Measurements from ENCODE around the gene CEP170.

DNA sequence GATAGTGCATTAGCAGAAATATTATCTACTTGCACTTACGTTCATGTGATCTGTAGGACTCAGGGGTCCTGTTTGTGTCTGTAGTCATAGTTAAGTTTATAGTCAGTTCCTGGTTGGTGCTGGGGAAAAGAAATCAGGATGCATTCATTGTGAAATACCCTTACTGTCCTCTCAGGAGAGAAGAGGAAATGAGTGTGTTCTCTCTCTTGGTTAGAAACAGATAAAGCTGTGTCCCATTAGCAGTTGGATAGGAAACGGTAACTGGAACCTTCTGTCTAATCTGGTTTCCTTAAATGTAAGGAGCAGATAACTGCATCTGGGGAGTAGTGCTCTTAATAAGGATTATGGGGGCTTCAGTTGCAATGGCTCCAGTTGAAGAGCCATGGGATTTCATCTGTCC, 9.6 kb upstream of the CEP170 start:
- TF ChIP-seq, protein P1, sequence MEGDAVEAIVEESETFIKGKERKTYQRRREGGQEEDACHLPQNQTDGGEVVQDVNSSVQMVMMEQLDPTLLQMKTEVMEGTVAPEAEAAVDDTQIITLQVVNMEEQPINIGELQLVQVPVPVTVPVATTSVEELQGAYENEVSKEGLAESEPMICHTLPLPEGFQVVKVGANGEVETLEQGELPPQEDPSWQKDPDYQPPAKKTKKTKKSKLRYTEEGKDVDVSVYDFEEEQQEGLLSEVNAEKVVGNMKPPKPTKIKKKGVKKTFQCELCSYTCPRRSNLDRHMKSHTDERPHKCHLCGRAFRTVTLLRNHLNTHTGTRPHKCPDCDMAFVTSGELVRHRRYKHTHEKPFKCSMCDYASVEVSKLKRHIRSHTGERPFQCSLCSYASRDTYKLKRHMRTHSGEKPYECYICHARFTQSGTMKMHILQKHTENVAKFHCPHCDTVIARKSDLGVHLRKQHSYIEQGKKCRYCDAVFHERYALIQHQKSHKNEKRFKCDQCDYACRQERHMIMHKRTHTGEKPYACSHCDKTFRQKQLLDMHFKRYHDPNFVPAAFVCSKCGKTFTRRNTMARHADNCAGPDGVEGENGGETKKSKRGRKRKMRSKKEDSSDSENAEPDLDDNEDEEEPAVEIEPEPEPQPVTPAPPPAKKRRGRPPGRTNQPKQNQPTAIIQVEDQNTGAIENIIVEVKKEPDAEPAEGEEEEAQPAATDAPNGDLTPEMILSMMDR (IDR thresholded peaks at IDR 0.05) = no peak
- no peak for TF ChIP-seq ZFX (IDR thresholded peaks at IDR 0.05; ENCODE audit: borderline replicate concordance)
